ENCODE results near the gene NPBWR2.

GRCh38 chr20:64111841-64112641 is 4.7 kb upstream of the NPBWR2 start:
- no peak for TF ChIP-seq CTCF (IDR thresholded peaks at IDR 0.05; ENCODE audit: low read depth, low read length)
- no peak for TF ChIP-seq POLR2A (IDR thresholded peaks at IDR 0.05; ENCODE audit: extremely low read depth, insufficient read length)
